ENCODE measurements around the gene SLC2A4RG. TPM values are rescaled to one million over a fixed set of nuclear protein-coding genes. Genes with fewer than 3 reads are reported as not detected.

SLC2A4RG gene
- total and polyA plus RNA-seq, 9 donors, result 2.2 to 199 (median 103) TPM

- intact Hi-C loops (cut with DNase I), result no loop called here
- H3K27ac ChIP-seq, result no peak overlapping the region
- no peaks in the 10 kb centered on the region for H3K27me3 ChIP-seq
- H3K4me3 ChIP-seq, result no peak overlapping the region
- H3K4me1 ChIP-seq (ENCODE audit: insufficient read depth), result peaks cover 2% of the 10 kb centered on the region
- 89 to 91% (median 91%) methylated on average over 36 to 37 of the region's 37 CpGs for WGBS, 3 donors
- TF ChIP-seq CTCF (IDR thresholded peaks at IDR 0.05) (no peak), POLR2A (IDR thresholded peaks at IDR 0.05) (no peak), EP300 (IDR thresholded peaks at IDR 0.05) (no peak)
- H3K9me3 ChIP-seq, result no peaks in the 10 kb centered on the region
- no peaks in the 10 kb centered on the region for H3K36me3 ChIP-seq
- peak in 2 of 5 donors; percentile 21 to 44 for DNase-seq
Measured at GRCh38 chr20:63694584-63695423, 44.8 kb upstream of the SLC2A4RG start.

GRCh38 chr20:63695424-63696305 lies 43.9 kb upstream of the SLC2A4RG start:
- TF ChIP-seq CTCF (IDR thresholded peaks at IDR 0.05) (no peak), POLR2A (IDR thresholded peaks at IDR 0.05) (no peak), EP300 (IDR thresholded peaks at IDR 0.05) (no peak)
- peaks cover 2% of the 10 kb centered on the region for H3K4me1 ChIP-seq (ENCODE audit: insufficient read depth)
- H3K27ac ChIP-seq, result no peak overlapping the region
- no peaks in the 10 kb centered on the region for H3K27me3 ChIP-seq
- DNase-seq, result peak in 3 of 5 donors; percentile 18 to 41 (median 27)
- 67 to 76% (median 75%) methylated on average over 9 to 25 of the region's 25 CpGs for WGBS, 3 donors
- no peaks in the 10 kb centered on the region for H3K36me3 ChIP-seq
- H3K9me3 ChIP-seq, result no peaks in the 10 kb centered on the region
- intact Hi-C loops (cut with DNase I), result no loop called here
- no peak overlapping the region for H3K4me3 ChIP-seq

GRCh38 chr20:63696306-63696627 lies 43.3 kb upstream of the SLC2A4RG start:
- H3K27ac ChIP-seq, result no peak overlapping the region
- intact Hi-C loops (cut with DNase I), result no loop called here

More at GRCh38 chr20:63696306-63696627, 43.3 kb upstream of the SLC2A4RG start:
- H3K4me1 ChIP-seq (ENCODE audit: insufficient read depth), result peaks cover 2% of the 10 kb centered on the region
- no peaks in the 10 kb centered on the region for H3K36me3 ChIP-seq
- H3K4me3 ChIP-seq, result no peak overlapping the region
- no peaks in the 10 kb centered on the region for H3K9me3 ChIP-seq
- TF ChIP-seq EP300 (IDR thresholded peaks at IDR 0.05) (no peak), POLR2A (IDR thresholded peaks at IDR 0.05) (no peak), CTCF (IDR thresholded peaks at IDR 0.05) (no peak)
- H3K27me3 ChIP-seq, result no peaks in the 10 kb centered on the region
- peak in 2 of 5 donors; percentile 13 to 23 for DNase-seq
- WGBS, 3 donors, result 12 to 34% (median 27%) methylated on average over 6 of the region's 6 CpGs
